ENCODE measurements around the gene CEACAM3.

The CEACAM3 gene

DNA sequence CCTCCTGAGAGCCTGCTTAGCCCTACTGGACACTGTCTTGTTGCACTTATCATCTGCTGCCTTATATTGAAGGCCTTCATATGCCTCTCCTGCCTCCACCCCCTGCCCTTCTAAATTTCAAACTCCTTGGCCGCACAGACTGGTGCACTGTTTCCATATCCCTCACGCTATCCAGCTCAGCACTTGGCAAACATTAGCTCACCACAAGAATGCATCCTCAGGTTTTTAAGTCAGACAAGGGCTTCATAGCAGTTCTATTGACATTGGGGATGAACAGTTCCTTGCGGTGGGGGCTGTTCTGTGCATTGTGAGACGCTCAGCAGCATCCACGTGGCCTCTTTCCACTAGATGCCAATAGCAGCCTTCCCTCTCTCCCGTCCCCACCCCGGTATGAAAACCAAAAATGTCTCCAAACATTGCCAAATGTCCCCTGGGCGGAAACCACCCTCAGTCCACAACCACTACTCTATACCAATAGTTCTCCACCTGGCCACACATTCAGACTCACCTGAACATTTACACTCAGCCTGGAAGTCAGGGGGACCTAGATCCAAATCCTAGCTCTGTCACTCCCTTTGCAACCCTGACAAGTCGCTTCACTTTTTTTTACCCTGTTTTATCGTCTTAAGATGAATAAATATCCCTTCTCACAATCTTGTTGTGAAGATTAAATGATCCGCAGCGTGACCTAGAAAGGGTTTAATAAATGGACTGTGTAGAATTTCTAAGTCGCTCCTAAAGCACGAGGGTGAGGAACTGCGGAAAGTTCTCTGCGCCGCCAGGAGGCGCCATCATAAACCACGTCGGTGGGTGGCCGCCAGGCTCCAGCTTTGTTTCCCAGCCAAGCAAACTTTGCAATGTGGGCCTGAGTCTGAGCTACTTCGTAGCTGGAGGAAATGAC lies 3.6 kb upstream of the CEACAM3 start:
- no peak for DNase-seq (ENCODE audit: low read depth, low spot score)

DNA sequence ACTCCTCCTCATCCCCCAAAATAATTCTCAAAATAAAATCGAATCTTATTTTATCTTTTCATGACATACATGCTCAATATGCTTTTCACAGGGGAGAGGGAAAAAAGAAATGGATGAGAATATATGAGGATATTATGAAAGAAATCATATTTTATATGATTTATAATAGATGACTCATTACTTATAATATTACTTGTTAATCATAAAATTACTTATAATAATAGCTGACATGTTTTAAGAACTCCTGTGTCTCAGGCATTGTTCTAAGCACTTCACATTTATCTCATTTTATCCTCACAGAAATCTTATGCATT lies 3.0 kb upstream of the CEACAM3 start:
- DNase-seq (ENCODE audit: low read depth, low spot score), result no peak

DNA sequence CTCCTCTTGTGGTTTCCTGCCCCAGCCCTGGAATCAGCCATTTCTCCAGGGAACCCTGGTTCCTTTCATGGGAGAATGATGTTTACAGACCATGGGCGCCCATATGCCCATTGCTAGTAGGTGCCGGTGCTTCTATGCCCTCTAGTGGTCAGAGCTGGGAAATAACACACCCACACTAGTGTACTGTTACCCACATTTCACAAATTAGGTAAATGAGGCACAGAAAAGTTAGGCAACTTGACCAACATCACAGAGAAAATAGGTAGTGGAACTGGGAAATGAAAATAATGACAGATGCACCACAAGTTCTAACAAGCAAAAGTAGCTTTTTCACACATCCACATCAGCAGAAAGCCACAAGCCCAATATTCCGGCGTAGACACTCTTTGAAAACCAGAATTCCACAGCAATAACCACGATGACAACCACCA lies 1.3 kb upstream of the CEACAM3 start:
- no peak for DNase-seq (ENCODE audit: low read depth, low spot score)

DNA sequence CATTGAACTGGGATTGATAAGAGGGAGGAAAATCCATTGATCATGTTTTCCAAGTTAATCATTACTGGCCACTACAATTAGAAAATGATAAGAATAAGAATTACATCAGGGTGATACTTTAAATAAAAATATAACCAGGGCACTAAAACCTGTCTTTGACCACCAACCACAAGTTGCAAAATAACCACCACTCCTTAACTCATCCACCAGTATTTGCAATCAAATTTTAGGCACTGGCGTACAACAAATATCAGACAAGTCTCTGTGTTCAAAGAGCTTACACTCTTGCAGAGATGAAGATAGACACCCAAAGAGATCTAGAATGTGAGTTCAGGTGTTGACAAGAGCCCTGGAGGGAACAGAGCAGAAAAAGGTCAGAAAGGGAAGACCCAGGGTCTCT lies 514 bp downstream of the CEACAM3 start:
- no peak for DNase-seq (ENCODE audit: low read depth, low spot score)

DNA sequence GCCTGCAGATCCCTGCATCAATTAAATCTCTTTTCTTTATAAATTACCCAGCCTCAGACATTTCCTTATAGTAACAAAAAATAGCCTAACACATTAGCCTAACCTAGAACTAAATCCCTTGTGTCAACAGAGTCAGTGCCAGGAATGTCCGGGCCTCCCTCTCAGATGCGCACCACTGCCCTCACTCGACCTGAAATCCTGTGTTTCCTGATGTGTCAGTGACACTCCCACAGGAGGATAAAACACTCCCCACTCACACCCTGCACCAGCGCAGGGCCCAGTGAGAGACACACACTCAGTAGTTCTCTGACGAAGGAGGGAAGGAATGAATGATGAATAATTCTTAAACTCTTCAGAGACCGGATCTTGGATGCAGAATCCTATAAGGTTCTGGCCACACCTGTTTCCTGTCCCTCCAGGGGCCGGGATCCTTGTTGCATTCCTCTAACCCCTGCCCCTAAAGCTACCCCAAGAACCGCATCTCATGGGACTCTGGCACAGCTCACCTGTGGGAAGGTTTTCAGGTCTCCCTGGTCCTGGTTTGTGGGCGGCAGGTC lies 3.1 kb downstream of the CEACAM3 start:
- DNase-seq (ENCODE audit: low read depth, low spot score), result no peak

DNA sequence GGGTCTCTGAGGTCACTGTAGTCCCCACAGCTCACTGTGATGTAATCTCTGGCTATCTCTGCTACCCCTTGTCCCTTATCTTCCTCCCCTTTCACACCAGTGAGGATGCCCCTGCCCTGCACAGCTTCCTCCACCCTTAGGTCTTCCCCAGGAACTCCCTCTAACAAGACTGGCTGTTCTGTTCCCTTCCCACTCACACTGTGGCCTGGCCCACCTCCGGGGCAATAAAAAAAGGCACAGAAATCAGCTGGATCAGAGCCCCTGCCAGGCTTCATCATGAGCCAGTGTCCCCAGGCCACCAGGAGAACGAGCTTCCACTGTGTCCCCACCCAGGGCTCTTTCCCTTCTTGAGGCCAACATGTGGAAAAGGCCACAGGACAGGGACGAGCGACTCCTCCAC lies 4.6 kb downstream of the CEACAM3 start:
- DNase-seq (ENCODE audit: low read depth, low spot score), result no peak

DNA sequence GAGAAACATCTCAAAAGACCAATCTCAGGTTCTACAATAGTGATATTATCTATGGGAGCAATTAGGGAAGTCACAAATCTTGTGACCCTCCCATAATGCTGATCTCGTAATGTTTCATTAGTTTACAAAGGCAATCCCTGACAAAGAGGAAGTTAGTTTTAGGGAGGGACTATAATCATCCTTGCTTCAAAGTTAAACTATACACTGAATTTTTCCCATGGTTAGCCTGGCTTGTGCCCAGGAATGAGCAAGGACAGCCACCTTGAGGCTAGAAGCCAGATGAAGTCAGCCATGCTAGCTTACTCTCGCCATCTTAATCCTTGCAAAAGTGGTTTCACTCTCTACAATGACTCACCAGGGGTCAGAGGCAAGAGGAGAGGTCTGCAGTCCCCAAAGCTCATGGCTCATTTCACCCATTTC lies 5.4 kb downstream of the CEACAM3 start:
- no peak for DNase-seq (ENCODE audit: low read depth, low spot score)

DNA sequence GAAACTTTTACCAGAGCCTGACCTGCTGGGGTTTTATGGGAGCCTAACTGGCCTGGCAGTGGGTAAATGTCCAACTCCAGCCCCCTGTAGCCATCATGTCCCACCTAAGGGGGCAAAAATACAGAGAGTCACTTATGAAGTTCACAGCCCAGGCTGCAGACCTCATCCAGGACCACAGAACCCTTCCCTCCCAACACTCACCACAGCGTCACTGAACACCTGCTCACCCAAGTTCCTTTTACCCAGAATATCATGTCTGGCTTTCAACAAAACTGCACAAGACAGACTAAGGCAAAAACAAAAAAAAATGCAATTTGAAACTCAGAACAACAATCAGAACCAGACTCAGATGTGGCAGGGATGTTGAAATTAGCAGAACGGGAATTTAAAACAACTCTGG lies 6.4 kb downstream of the CEACAM3 start:
- no peak for DNase-seq (ENCODE audit: low read depth, low spot score)

DNA sequence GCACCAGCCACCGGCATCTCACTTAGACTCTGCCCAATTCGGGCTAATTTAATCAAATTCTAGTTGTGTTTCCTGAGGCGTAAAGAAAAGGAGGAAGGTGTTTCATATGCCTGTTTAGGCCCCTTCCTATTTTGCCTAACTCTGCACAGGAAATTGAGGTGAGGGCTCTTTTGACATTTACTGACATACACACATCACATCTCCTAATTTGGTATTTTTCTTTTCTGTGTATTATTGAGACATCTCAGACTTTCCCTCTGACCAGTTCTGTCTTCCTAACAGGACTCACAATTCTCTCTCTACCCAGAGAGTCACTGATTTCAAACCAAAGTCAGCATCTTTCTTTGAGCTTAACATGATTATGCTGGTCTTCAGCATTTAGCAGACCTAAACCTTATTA lies 7.9 kb downstream of the CEACAM3 start:
- no peak for DNase-seq (ENCODE audit: low read depth, low spot score)

DNA sequence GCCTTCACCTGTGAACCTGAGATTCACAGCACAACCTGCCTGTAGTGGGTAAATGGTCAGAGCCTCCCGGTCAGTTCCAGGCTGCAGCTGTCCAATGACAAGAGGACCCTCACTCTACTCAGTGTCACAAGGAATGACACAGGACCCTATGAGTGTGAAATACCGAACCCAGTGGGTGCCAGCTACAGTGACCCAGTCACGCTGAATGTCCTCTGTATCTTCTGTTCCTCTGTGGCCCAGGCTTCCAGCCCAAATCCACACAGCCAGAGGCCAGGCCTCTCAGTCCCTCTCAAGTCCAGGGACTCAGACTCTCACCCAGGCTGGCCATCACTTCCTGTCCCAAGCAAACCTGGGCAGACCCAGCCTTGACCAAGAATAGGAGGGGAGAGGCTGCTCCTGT lies 10.8 kb downstream of the CEACAM3 start:
- no peak for DNase-seq (ENCODE audit: low read depth, low spot score)

DNA sequence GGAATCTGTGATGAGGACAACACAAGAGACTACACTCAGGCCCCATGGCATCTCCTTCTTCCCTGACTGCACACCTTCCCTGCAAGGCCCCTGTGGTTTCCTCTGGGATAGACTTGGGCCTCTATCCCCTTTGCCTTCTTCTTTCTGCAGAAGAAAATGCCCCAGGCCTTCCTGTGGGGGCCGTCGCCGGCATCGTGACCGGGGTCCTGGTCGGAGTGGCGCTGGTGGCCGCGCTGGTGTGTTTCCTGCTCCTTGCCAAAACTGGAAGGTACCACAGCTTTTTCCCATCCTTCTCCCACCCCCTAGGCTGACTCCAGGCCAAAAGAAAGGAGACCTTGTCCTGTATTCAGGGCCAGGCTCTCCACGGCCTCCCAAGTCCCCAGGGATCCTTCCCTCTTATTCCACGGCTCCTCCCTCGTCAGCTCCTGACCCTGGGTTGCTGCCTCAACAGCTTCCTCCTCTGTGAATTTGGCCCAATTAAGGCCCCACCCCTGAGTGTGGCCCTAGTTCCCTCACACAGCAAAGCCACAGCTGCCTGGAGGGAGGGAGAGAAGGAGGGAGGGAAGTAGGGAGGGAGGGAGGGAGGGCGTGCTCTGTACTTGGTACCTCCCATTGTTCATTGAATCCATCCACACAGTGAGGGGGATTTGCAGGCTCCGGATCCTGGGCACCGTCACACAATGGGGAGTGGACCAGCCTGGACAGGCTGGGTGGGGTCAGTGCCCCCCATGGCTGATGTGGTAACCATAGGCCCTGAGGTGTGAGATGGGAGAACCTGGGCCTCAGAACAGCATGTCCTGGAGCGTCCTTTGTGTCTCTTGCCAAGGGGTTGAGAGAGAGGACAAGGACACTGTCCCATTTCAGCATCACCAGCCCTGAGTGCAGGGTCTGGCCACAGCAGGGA lies 12.5 kb downstream of the CEACAM3 start:
- DNase-seq (ENCODE audit: low read depth, low spot score), result no peak

DNA sequence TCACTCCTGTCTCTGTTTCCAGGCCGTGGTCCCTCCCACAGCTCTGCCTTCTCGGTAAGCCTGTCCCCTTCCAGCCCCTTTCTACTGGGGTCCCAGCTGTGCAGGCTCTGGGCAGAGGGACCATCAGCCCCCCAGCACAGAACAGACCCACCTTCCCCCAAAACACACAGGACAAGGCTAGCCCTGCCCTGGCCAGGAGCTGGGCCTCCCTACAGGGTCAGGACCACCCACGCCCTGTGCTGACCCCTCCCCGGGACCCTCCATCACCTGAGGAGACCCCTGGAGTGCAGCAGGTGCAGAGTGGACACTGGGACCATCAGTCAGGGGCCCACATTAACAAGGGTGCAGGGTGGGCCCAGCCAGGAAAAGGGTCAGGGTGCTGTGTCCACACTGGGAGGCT lies 13.9 kb downstream of the CEACAM3 start:
- DNase-seq (ENCODE audit: low read depth, low spot score), result no peak

DNA sequence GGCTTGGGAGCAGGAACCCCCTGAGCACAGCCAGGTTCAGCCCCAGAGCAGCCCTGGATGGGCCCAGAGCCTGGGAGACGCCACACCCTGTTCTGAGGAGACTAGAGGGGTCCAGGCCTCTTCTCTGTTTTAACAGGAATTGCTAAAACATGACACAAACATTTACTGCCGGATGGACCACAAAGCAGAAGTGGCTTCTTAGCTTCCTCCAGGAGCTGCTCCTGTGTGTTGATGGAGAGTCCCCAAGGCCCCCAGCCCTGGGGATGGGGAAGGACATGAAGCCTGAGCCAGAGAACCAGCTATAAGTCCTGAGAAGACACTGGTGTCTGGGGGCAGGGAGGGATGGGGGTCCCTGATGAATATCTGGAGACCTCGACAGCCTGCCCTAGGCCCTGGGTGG lies 14.6 kb downstream of the CEACAM3 start:
- no peak for DNase-seq (ENCODE audit: low read depth, low spot score)

DNA sequence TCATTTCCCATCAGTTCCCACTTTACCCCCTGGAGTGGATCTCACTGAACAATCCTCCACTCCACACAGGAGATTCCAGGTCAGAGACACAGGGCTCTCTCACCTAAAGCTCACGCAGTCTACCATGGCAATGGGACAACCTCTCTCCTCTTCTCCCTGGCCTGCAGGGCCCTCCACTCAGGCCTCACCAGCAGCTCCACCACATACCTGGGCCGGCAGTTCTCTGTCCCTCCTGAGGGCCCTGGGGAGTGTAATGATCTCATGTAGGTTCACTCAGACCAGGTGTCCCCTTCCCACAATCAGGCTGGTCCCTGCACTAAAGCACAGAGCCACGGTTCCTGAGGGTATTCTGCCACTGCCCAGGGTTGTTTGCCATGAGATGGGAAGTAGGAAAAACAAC lies 15.6 kb downstream of the CEACAM3 start:
- no peak for DNase-seq (ENCODE audit: low read depth, low spot score)

DNA sequence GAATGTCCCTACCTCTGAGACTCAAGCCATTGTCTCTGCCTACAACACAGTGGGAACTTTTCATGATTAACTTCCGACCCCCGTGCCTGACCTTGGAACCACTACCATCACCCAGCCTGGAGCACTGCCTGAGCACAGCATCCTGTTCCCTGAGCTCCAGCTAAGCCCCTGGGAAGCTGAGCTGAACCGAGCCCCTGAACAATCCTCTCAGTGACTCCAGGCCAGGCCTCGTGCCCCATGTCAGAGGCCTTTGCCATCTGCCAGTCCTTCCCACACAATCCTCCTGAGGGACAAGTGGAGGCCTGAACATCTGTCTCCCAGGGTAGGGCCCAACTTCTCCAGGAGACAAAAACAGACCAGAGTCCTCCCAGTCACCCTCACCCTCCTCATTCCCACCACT lies 17.5 kb downstream of the CEACAM3 start:
- no peak for DNase-seq (ENCODE audit: low read depth, low spot score)

DNA sequence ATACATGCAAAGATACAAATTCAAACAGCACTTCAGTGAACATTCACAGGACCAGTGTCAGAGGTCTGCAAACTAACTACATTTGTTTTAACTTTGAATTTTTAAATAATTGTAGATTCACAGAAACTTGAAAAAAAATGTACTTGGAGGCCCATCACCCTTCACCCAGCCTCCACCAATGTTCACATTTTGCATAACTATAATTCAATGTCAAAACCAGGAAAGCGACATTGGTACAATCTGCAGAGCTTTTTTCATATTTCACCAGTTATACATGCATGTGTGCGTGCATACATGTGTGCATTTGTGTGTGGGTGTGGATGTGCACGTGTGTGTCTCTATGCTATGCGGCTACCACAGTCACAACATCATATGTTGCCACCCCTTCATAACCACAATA lies 18.9 kb downstream of the CEACAM3 start:
- no peak for DNase-seq (ENCODE audit: low read depth, low spot score)

DNA sequence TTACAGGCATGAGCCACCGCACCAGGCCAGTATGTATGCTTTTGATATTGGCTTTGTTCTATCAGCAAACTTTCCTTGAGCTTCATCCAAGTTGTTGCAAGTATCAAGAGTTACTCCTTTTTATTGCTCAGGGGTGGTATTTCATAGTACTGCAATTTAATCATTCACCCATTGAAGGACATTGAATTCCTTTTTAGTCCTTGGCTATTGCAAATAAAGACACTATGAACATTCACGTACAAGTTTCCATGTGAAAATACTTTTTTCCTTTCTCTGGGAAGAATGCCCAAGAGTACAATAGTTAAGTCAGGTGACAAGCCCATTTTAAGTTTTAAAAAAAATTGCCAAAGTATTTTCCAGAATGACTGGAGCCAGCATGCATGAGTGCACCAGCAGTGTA lies 20.4 kb downstream of the CEACAM3 start:
- no peak for DNase-seq (ENCODE audit: low read depth, low spot score)

DNA sequence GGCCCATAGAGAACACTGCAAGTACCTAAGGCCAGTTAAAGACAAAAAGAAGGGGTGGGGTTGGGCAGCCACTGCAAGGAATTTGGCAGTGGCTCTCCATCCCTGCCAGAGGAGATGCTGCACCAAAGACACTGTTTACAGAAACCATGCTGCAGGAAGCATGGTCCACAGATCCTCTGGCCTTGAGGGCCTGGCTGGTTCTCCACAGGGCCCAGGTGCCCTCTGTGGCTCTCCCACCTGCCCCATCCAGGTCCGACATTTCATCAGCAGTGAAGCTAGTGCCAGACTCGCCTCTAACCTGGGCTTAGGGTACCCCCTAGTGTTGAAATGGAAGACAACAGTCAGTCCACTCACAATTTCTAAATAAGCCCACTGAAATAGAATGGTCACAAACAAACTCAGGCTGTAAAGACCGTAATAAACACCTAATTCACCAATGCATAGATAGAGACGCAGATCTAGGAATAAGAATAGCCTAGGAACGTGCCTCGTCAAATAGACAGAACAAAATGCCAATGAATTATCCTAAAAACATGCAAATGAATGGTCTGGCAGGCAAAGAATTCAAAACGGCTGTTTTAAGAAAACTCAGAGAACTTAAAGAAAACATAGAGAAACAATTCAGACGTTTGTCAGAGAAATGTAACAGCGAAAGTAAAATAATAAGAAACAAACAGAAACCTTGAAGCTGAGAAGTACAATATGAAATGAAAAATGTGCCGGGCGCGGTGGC lies 24.8 kb downstream of the CEACAM3 start:
- DNase-seq (ENCODE audit: low read depth, low spot score), result no peak

DNA sequence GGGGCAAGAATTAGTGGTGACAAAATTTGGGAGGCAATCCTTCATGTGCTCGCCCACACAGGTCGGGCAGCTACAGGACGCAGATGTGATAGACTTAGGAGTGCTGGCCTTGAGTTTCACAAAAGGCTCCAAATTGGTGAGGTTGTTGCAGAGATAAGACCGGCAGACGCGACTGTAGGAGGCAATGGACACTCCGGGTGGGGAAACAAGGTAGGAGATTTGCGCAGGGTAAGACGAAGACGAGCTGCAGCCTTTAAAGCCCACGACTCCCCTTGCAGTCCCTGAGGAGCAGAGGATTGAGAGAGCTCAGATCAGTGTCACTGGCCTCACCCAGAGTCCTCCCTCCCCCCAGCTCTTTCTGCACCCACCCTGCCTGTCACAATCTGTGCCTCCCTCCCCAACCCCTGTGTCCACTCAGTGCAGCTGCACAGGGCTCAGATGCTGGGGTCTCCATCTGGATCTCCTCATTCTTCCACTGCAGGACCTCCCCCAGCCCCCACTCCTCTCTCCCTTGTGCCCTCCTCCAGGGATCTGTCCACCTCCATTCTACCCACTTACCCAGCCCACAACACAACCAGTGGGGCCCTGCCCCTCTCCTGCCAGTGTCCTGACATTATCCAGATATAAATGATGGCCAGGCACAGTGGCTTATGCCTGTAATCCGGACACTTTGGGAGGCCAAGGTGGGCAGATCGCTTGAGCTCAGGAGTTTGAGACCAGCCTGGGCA lies 41.8 kb downstream of the CEACAM3 start:
- no peak for DNase-seq (ENCODE audit: low read depth, low spot score)

DNA sequence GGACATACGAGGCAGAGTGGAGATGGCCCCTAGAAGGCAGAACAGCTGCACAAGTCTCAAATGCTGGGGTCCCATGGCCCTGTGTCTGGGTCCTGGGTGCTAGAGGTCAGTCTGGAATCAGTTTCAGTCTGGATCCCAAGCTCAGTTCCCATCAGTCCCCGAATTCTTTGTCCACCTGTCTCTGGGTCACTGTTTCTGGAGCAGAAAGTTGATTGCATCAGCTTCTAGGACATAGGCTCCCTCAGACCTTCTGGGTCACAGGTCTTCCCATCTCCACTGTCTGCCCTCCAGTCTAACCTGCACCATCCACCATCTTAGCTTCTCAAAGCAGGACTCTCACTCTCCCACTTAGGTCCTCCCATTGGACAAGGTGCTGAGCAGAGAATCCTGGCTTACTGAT lies 42.8 kb downstream of the CEACAM3 start:
- no peak for DNase-seq (ENCODE audit: low read depth, low spot score)

DNA sequence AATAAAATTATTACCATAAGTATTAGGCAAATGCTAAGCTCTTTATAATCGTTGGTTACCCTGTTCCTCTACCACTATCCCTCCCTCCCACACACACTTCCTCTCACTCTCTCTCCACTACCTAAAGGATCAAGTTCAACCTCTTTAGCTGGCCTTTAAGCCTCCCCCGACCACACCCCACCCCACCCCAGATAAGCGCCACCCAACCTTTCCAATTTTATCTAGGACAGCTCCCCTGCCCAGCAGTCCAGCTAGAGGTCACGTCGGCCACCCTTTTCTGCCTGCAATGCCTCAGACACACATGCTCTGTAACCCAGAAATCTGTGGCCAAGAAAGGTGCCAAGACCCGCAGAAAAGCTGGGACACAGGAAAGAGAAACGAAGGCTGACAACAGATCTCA lies 47.0 kb downstream of the CEACAM3 start:
- DNase-seq (ENCODE audit: low read depth, low spot score), result no peak

All from smooth muscle cell of the brain vasculature (primary cell).